T-helper 1 cell treated with Interleukin-12 subunit alpha and Interleukin-12 subunit beta and Interleukin-4 antibody, amounts not matched to agents 30 ng/mL and 1 ng/mL, for 36 hours (primary cell): ENCODE results near the gene MIA. TPM values are rescaled to one million over a fixed set of nuclear protein-coding genes. Genes with fewer than 3 reads are reported as not detected.
"Not testable (repeated sequence)": the region's sequence is repeated elsewhere in the genome, so short reads cannot be mapped to it uniquely, and the experiment has no call there.

Experiments
- intact Hi-C: fragments of 100-400 bp; cut with micrococcal nuclease; formaldehyde crosslinking; loops from one replicate; pipeline ENCODE4 v1.15.1; 2024
- total RNA-seq: library from RNA; stranded (reverse); gene quantifications from 2 replicates; pipeline ENCODE4 v1.2.3, GENCODE V29; 2022

Gene MIA
- total RNA-seq, 1 donor from 2014 or later, result not detected

DNA sequence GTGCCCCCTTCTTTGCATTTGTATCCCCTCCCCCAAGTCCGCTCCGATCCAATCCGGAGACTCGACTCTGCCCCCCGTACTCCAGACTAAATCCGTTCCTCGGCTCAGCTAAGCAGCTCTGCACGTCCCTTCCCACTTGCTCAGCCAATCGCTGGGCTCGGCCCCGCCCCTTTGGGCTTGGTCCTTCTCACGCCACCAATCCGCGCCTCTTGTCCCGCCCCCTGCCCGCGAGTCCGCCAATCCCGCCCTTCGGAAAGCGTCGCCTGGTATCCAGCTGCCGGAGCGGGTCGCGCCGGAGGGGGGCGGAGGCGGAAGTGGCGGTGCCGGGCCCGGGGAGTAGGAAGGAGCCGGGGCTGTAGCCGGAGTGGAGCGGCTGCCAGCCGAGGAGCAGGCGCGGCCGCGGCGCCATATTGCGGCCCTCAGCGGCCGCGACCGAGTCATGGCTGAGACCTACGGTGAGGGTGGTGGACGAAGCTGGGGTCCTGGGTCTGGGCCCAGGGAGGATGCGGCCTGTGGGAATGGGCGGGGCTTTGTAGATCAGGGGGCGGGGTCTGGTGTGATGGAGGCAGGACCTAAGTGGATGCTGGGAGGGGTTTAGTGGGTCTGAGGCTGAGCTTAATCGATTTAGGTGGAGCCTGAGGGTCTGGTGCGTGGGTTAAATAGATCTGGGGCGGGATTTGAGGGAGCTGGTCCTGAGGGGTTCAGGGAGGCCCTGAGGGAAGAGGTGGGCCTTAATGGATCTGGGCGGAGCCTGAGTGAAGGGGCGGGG, 2.8 kb downstream of the MIA start, which contains the start of gene RAB4B:
Gene RAB4B (plus strand): TSS at position 311 of the 769 bp plus-strand sequence. CDS start 129 bp downstream, at position 440.
- intact Hi-C loops, result loop anchor here (1.0 to 10.0 kb wide), 17 partner anchors 20 to 1245 kb away; partner anchors contain the start of genes ACTMAP, BLVRB, COQ8B and EID2B

DNA sequence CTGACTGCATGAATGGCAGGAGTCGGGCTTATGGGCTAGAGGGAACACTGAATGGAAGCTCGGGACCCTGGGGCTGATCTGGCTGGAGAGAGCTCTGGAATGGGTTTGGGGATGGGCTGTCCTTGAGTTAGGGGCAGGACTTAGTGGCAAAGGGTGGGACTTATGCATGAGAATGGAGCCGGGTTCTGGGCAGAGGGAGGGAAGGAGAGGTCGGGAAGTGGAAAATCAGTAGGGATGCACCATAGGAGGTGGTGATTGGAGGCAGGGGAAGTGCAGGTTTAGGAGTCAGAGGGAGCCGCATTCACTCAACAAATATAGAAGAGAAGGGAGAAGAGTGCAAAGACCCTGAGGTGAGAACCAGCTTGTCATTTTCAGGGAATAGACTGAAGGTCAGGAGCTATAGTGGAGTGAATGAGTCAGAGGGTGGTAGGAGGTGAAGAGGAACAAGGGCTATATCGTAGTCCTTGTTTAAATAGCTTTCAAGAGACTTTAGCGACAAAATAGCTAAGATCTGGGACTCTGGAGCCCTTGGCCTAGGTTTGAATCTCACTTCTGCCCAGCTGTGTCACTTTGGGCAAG, 3.5 kb downstream of the MIA start:
- intact Hi-C loops, result loop anchor here (1.0 to 10.0 kb wide), 13 partner anchors 20 to 1246 kb away; partner anchors contain the start of genes BLVRB, COQ8B, EID2B and NUMBL

- intact Hi-C loops, result no loop called here
These were observed 5.3 kb downstream of the MIA start for GRCh38 chr19:40780582-40780981.

DNA sequence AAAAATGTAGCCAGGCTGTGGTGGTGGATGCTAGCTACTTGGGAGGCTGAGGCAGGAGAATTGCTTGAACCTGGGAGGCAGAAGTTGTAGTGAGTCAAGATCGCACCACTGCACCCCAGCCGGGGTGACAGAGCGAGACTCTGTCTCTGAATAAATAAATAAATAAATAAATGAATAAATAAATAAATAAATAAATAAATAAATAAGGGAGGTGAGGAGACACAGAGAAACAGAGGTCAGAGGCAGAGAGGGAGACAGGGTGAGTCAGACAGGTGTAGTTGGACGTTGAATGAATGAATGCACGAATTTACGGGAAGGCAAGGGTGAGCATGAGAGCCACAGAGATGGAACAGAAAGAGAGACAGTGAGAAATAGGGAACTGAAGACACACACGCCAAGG, 5.8 kb downstream of the MIA start:
- intact Hi-C loops, result no loop called here

DNA sequence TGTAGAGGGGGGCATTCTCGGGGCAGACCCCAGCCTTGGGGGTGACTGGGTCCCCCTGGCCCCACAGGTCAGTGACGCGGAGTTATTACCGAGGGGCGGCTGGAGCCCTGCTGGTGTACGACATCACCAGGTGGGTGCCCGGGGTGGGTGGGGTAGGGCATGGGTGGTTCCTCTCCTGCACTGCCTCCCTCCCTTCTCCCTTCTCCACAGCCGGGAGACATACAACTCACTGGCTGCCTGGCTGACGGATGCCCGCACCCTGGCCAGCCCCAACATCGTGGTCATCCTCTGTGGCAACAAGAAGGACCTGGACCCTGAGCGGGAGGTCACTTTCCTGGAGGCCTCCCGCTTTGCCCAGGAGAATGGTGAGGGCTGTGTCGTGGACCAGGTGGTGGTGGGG, 8.4 kb downstream of the MIA start:
- intact Hi-C loops, result no loop called here

DNA sequence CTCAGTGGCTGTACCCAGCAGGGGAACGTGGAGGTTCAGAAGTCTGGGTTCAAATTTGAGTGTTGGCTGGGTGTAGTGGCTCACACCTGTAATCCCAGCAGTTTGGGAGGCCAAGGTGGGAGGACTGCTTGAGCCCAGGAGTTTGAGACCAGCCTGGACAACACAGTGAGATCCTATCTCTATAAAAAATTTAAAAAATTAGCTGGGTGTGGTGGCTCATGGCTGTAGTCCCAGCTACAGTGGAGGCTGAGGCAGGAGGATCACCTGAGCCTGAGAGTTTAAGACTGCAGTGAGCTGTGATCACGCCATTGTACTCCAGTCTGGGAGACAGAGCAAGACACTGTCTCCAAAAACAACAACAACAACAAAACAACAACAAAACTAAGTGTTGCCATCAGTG, 8.8 kb downstream of the MIA start:
- intact Hi-C loops, result not testable (repeated sequence)

DNA sequence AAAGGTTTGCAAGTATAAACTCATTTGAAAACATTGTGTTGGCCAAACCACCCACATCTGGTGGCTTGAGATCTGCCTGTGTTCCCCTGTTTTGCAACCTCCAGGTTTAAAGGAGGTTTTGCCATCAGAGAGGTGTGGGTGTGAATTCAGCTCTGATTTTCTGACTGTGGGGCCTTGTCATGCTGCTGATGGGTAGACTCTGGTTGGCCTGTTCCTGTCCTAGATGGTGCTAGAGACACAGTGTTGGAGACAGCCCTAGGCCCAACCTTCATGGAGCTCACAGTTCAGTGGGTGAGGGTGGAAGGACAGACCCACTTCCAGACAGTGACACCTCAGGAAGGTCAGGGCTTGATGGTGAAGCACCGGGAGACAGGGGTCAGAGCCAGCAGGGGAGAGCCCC, 10.2 kb downstream of the MIA start:
- intact Hi-C loops, result no loop called here

DNA sequence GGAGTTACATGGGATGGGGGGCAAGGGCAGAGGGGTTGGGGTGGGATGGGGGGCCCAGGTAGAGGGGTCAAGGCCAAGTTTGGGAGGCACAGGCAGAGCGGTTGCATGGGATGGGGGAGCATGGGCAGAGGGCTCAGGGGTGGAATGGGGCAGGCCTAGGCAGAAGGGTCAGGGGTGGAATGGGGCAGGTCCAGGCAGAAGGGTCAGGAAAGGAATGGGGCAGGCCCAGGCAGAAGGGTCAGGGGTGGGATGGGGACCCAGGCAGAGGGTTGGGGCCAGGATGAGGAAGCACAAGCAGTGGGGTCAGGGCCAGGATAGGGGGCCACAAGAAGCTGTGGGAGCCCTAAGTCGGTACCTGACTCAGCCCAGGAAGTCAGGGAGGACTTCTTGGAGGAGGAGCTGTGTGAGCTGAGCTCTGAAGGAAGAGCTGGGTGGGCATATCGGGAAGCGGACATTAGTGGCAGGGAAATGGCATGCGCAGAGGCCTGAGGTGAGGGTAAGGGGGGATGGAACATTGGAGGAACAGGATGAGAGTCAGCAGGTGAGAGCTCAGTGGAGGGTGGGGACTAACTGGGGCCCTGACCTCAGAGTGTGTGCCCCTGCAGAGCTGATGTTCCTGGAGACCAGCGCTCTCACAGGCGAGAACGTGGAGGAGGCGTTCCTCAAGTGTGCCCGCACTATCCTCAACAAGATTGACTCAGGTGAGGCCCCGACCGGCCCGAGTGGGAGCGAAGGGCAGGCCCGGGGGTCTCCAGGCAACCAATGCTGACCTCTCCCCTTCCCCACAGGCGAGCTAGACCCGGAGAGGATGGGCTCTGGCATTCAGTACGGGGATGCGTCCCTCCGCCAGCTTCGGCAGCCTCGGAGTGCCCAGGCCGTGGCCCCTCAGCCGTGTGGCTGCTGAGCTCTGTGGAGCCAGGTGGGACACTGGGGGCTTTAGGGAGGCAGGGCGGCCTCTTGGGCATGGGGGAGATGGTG, 11.0 kb downstream of the MIA start:
- intact Hi-C loops, result no loop called here

- intact Hi-C loops, result no loop called here
These were observed 16.0 kb downstream of the MIA start for GRCh38 chr19:40791349-40791748.

- intact Hi-C loops, result no loop called here
These were observed 16.7 kb downstream of the MIA start for GRCh38 chr19:40791996-40792395.

DNA sequence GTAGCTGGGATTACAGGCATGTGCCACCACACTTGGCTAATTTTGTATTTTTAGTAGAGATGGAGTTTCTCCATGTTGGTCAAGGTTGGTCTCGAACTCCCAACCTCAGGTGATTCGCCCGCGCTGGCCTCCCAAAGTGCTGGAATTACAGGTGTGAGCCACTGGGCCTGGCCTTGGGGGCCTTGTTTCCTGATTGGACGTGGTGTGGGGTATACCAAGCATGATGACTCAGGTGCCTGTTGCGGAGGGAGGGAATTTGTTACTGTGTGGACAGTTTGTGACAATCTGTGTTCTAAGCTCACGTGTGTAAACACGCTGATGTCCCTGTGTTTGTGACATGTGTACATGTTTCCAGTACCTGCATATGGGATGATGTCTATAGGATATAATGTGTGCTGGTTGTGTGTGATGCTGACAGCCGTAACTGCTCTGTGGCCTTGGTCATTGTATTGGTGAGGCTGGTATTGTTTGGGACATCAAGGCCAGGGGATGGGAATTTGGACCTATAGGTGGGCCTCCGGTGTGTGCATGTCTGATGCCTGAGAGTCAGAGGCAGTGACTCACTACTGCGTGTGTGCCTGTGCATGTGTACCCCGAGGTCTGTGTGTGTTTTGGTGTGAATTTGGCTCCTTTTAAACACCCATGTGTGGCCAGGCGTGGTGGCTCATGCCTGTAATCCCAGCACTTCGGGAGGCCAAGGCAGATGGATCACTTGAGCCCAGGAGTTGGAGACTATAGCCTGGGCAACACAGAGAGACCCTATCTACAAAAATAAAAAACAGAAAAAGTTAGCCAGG, 22.0 kb downstream of the MIA start:
- intact Hi-C loops, result loop anchor here (5.0 kb wide), 2 partner anchors 450 to 555 kb away; partner anchors contain the start of genes C19orf47, PLD3 and TGFB1

DNA sequence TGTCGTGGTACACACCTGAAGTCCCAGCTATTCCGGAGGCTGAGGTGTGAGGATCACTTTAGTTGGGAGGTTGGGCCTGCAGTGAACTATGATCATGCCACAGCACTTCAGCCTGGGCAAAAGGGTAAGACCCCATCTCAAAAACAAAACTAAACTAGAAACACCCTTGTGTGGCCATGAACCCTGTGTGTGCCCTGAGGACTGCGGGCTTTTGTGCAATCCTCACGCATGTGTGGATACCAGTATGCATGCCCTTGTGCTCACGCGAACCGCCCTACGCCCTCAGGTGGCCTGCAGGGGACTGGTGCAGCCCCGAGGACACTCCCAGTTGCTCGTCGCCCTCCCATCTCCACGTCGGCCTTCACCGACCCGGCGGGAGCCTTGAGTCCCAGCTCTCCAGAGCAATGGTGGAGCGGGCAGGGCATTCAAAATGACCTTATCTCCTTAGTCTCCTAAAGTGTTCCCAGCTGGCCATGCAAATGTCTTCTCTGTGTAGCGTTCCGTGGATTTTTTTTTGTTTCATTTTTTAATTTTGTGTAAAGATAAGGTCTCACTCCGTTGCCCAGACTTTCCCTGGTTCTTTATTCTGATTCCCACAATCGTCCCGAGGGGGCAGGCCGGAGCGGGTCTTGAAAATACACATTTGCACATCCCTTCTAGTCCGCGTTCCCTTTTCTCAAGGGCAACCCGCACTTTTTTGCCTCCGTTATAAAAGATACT, 22.8 kb downstream of the MIA start:
- intact Hi-C loops, result loop anchor here (1.0 to 5.0 kb wide), 16 partner anchors 8 to 554 kb away; partner anchors contain the start of genes ACTMAP, BLVRB, C19orf47 and NUMBL

DNA sequence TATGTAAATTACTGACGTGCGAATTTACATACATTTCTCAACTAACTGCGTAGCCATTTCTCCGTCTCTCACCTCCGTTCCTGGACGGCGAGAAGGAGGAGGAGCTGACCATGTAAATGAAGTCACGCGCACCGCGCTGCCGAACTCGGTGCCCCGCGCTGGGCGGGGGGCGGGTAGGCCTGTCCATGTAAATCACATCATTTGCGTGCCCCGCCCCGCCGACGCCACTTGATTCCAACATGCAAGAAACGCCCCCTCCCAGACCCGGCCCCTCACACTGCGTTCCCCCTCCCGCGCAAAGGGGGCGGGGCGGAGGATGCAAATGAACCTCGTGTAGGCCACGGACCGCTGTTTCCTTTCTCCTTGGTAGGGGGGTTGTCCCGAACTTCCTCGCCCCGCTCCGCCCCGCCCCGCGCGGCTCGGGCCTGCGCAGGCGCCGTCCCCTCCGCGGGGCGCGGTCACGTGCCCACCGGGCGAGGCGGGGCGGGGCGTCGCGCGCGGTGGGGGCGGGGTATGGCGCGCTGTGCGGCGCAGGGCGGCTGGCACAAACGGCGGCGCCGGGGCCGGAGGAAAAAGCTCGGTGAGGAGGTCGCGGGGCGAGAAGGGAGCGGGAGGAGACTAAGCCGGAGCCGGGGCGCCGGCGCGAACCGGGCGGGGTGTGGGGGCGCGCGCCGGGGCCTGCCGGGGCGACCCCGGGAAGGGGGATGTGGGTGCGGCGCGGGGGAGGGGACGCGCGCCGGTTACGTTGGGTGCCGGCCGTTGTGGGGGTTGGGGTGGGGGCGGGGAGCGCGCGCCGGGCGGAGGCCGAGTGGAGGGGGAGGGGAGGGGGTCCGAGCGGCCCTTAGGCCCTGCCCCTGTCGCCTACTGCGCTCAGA, 23.6 kb downstream of the MIA start, which contains the start of gene EGLN2:
Gene EGLN2 (plus strand): TSS at position 509 of the 875 bp plus-strand sequence. CDS start 1,382 bp downstream, outside the sequence.
- intact Hi-C loops, result loop anchor here (1.0 to 5.0 kb wide), 16 partner anchors 7 to 553 kb away; partner anchors contain the start of genes ACTMAP, BLVRB, C19orf47 and NUMBL

- intact Hi-C loops, result loop anchor here (2.0 to 5.0 kb wide), 5 partner anchors 195 to 553 kb away; partner anchors contain the start of genes C19orf47, PLD3 and TGFB1
These were observed 24.4 kb downstream of the MIA start for GRCh38 chr19:40799558-40800338.

- intact Hi-C loops, result loop anchor here (5.0 kb wide), 1 partner anchor 507 kb away; no protein-coding TSS in a partner anchor
These were observed 25.1 kb downstream of the MIA start for GRCh38 chr19:40800339-40800996.

DNA sequence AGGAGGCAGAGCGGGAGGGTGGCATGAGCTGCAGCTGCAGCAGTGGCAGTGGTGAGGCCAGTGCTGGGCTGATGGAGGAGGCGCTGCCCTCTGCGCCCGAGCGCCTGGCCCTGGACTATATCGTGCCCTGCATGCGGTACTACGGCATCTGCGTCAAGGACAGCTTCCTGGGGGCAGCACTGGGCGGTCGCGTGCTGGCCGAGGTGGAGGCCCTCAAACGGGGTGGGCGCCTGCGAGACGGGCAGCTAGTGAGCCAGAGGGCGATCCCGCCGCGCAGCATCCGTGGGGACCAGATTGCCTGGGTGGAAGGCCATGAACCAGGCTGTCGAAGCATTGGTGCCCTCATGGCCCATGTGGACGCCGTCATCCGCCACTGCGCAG, 25.7 kb downstream of the MIA start:
- intact Hi-C loops, result loop anchor here (5.0 kb wide), 1 partner anchor 506 kb away; no protein-coding TSS in a partner anchor
